ENCODE data around the gene EPHA6. TPM values are rescaled to one million over a fixed set of nuclear protein-coding genes. Genes with fewer than 3 reads are reported as not detected.

Gene EPHA6
- total and polyA plus RNA-seq, 9 of the 15 experiments (the other 6 are each of a cell fraction or from before 2014, with no cell fraction given) = not detected

GRCh38 chr3:97655971-97656370 is 841.6 kb downstream of the EPHA6 start:
- no TSS peak for BruUV-seq (replicated peaks)
- intact Hi-C loops (cut with micrococcal nuclease) = loop anchor here (10.0 kb wide), 1 partner anchor 791 kb away; no protein-coding TSS in a partner anchor
- WGBS (ENCODE audit: insufficient coverage, low coverage, missing lambda C conversion rate) = 0% methylated on average over 1 of the region's 1 CpG

GRCh38 chr3:97656638-97657037 is 842.2 kb downstream of the EPHA6 start:
- Histone ChIP-seq H3K36me3 (ENCODE audit: control insufficient read depth, insufficient read depth, low read length) (no peaks in the 10 kb centered on the region), H3K9ac (ENCODE audit: insufficient read depth in 1 of 2, low read depth in 2 of 2, low read length in 2 of 2) (no peak overlapping the region), H3K4me1 (replicated peaks in 1 of 2; ENCODE audit: control insufficient read depth in 2 of 2, insufficient read depth in 2 of 2, low read length in 2 of 2) (no peaks in the 10 kb centered on the region), H3K9me3 (replicated peaks; ENCODE audit: control insufficient read depth, insufficient read depth, low read depth, low read length) (no peaks in the 10 kb centered on the region), H3K4me3 (no peak overlapping the region), H3K79me2 (ENCODE audit: control insufficient read depth, insufficient read depth, low read length) (no peaks in the 10 kb centered on the region), H3K4me2 (ENCODE audit: insufficient read depth, low read length) (no peak overlapping the region), H2AFZ (ENCODE audit: low read depth, low read length) (no peak overlapping the region), H3K27ac (ENCODE audit: extremely low read depth, low read depth, low read length) (no peak overlapping the region), H3K27me3 (ENCODE audit: control insufficient read depth in 2 of 2, insufficient read depth in 2 of 2, low read length in 2 of 2) (no peaks in the 10 kb centered on the region), H4K20me1 (replicated peaks; ENCODE audit: control insufficient read depth, insufficient read depth, low read length) (no peaks in the 10 kb centered on the region), H3K9me1 (ENCODE audit: control insufficient read depth, insufficient read depth, low read length) (no peaks in the 10 kb centered on the region)
- CTCF ChIA-PET (ENCODE audit: low intra/inter-chr PET ratio) = no interaction called here
- DNase-seq (ENCODE audit: extremely low read depth in 1 of 4, low spot score in 3 of 4) (no peak), FAIRE-seq (no peak), ATAC-seq (no peak)
- in situ Hi-C loops (cut with MboI) (no loop called here), intact Hi-C loops (cut with micrococcal nuclease) (loop anchor here (10.0 kb wide), 1 partner anchor 792 kb away; no protein-coding TSS in a partner anchor)
- BruUV-seq (replicated peaks) = no TSS peak
- POLR2A ChIA-PET = no interaction called here
- TF ChIP-seq IRF1 (CRISPR knock-in tag; IDR thresholded peaks at IDR 0.05; ENCODE audit: borderline replicate concordance) = no peak
- no peak for TF ChIP-seq NCOA4 (IDR thresholded peaks at IDR 0.05; ENCODE audit: partially characterized antibody)
- no peak for TF ChIP-seq MAZ (CRISPR knock-in tag; conservative IDR thresholded peaks at IDR 0.05 in 1 of 2, IDR thresholded peaks at IDR 0.05 in 1 of 2)
- TF ChIP-seq MAFF (IDR thresholded peaks at IDR 0.05; ENCODE audit: low read length) = no peak
- no peak for TF ChIP-seq ZNF174 (CRISPR knock-in tag; IDR thresholded peaks at IDR 0.05)
- TF ChIP-seq MYBL2 (IDR thresholded peaks at IDR 0.05; ENCODE audit: low read depth) = no peak
- no peak for TF ChIP-seq MYBL2 (CRISPR knock-in tag; IDR thresholded peaks at IDR 0.05; ENCODE audit: borderline replicate concordance)
- no peak for TF ChIP-seq CBX3 (IDR thresholded peaks at IDR 0.05; ENCODE audit: borderline replicate concordance in 1 of 2, low read length in 2 of 2)
- TF ChIP-seq, protein P1, sequence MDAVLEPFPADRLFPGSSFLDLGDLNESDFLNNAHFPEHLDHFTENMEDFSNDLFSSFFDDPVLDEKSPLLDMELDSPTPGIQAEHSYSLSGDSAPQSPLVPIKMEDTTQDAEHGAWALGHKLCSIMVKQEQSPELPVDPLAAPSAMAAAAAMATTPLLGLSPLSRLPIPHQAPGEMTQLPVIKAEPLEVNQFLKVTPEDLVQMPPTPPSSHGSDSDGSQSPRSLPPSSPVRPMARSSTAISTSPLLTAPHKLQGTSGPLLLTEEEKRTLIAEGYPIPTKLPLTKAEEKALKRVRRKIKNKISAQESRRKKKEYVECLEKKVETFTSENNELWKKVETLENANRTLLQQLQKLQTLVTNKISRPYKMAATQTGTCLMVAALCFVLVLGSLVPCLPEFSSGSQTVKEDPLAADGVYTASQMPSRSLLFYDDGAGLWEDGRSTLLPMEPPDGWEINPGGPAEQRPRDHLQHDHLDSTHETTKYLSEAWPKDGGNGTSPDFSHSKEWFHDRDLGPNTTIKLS (IDR thresholded peaks at IDR 0.05; ENCODE audit: borderline replicate concordance, low read depth) = no peak
- no peak for TF ChIP-seq SRF (CRISPR knock-in tag; IDR thresholded peaks at IDR 0.05)

More at GRCh38 chr3:97655971-97656370, 841.6 kb downstream of the EPHA6 start:
- H3K27me3 ChIP-seq (ENCODE audit: control insufficient read depth in 2 of 2, insufficient read depth in 2 of 2, low read length in 2 of 2) = no peaks in the 10 kb centered on the region
- in situ Hi-C loops (cut with MboI) = no loop called here
- H3K27ac ChIP-seq (ENCODE audit: extremely low read depth, low read depth, low read length) = no peak overlapping the region
- no peaks in the 10 kb centered on the region for H3K36me3 ChIP-seq (ENCODE audit: control insufficient read depth, insufficient read depth, low read length)
- ChIA-PET CTCF (ENCODE audit: low intra/inter-chr PET ratio) (no interaction called here), POLR2A (no interaction called here)
- no peaks in the 10 kb centered on the region for H3K9me1 ChIP-seq (ENCODE audit: control insufficient read depth, insufficient read depth, low read length)
- no peaks in the 10 kb centered on the region for H3K4me1 ChIP-seq (replicated peaks in 1 of 2; ENCODE audit: control insufficient read depth in 2 of 2, insufficient read depth in 2 of 2, low read length in 2 of 2)
- no peak overlapping the region for H2AFZ ChIP-seq (ENCODE audit: low read depth, low read length)
- TF ChIP-seq EHMT2 (IDR thresholded peaks at IDR 0.05) (no peak), RBM14 (IDR thresholded peaks at IDR 0.05; ENCODE audit: borderline replicate concordance, insufficient read depth, low read depth, low read length) (no peak), ZNF184 (CRISPR knock-in tag; IDR thresholded peaks at IDR 0.05) (no peak), HNRNPL (IDR thresholded peaks at IDR 0.05; ENCODE audit: low read depth, low read length) (no peak), HMGN3 (IDR thresholded peaks at IDR 0.05; ENCODE audit: borderline replicate concordance, extremely low read depth, insufficient read length, low read depth, low read length) (no peak), IFI16 (CRISPR knock-in tag; IDR thresholded peaks at IDR 0.05) (no peak), KLF16 (IDR thresholded peaks at IDR 0.05) (no peak)
- TF ChIP-seq, protein P2, sequence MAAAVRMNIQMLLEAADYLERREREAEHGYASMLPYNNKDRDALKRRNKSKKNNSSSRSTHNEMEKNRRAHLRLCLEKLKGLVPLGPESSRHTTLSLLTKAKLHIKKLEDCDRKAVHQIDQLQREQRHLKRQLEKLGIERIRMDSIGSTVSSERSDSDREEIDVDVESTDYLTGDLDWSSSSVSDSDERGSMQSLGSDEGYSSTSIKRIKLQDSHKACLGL (CRISPR knock-in tag; IDR thresholded peaks at IDR 0.05; ENCODE audit: borderline replicate concordance, poor library complexity, severe bottlenecking) = no peak
- no peak for DNase-seq (ENCODE audit: extremely low read depth in 1 of 4, low spot score in 3 of 4)
- no peak for FAIRE-seq
- H3K4me2 ChIP-seq (ENCODE audit: insufficient read depth, low read length) = no peak overlapping the region
- no peak overlapping the region for H3K4me3 ChIP-seq
- no peaks in the 10 kb centered on the region for H3K79me2 ChIP-seq (ENCODE audit: control insufficient read depth, insufficient read depth, low read length)
- H3K9me3 ChIP-seq (replicated peaks; ENCODE audit: control insufficient read depth, insufficient read depth, low read depth, low read length) = no peaks in the 10 kb centered on the region
- no peaks in the 10 kb centered on the region for H4K20me1 ChIP-seq (replicated peaks; ENCODE audit: control insufficient read depth, insufficient read depth, low read length)
- ATAC-seq = no peak
- H3K9ac ChIP-seq (ENCODE audit: insufficient read depth in 1 of 2, low read depth in 2 of 2, low read length in 2 of 2) = no peak overlapping the region

All from K562 (cell line).